HEK293T (cell line): ENCODE results near the gene RTN3.

Experiments used
- BHLHE40 ChIP-seq: fragments of 450-650 bp; IDR thresholded peaks from 2 replicates; pipeline ENCODE4 v1.6.1; 2016; ENCODE audit warnings: mild to moderate bottlenecking, moderate library complexity, borderline replicate concordance
- CTBP1 ChIP-seq: fragments of 450-650 bp; IDR thresholded peaks from 2 replicates; pipeline ENCODE4 v1.6.1; 2016; ENCODE audit warnings: borderline replicate concordance
- HDGF ChIP-seq: fragments of 450-650 bp; IDR thresholded peaks from 2 replicates; pipeline ENCODE4 v1.6.1; 2017; ENCODE audit warnings: antibody characterized with exemption, borderline replicate concordance
- SP1 ChIP-seq: fragments of 450-650 bp; IDR thresholded peaks from 2 replicates; pipeline ENCODE4 v1.6.1; 2017
- SUZ12 ChIP-seq: fragments of 450-650 bp; IDR thresholded peaks from 2 replicates; pipeline ENCODE4 v1.6.1; 2016; ENCODE audit warnings: mild to moderate bottlenecking

- TF ChIP-seq BHLHE40 (no peak), SUZ12 (no peak), CTBP1 (no peak), HDGF (no peak), SP1 (no peak)
Observed at GRCh38 chr11:63738720-63739360, 57.5 kb downstream of the RTN3 start.
